ES-I3 (cell line): ENCODE measurements around the gene OR6C76.
"Not testable (repeated sequence)": the region's sequence is repeated elsewhere in the genome, so short reads cannot be mapped to it uniquely, and the experiment has no call there.

Source experiments
- H3K36me3 ChIP-seq: 2 replicates; pipeline ENCODE4 v1.6.1; 2013; ENCODE audit warnings: mild to moderate bottlenecking, low read length, control low read depth, moderate library complexity; ENCODE audit not compliant: insufficient read depth
- H3K4me1 ChIP-seq: 2 replicates; pipeline ENCODE4 v1.6.1; 2013; ENCODE audit warnings: mild to moderate bottlenecking, control low read depth, low read length; ENCODE audit not compliant: insufficient read depth
- H3K9ac ChIP-seq: 2 replicates; pipeline ENCODE4 v1.6.1; 2013; ENCODE audit warnings: low read depth, mild to moderate bottlenecking, low read length, moderate library complexity
- H3K9me3 ChIP-seq: 2 replicates; pipeline ENCODE4 v1.6.1; 2013; ENCODE audit warnings: mild to moderate bottlenecking, low read length, moderate library complexity; ENCODE audit not compliant: control insufficient read depth, insufficient read depth

OR6C76 gene

DNA sequence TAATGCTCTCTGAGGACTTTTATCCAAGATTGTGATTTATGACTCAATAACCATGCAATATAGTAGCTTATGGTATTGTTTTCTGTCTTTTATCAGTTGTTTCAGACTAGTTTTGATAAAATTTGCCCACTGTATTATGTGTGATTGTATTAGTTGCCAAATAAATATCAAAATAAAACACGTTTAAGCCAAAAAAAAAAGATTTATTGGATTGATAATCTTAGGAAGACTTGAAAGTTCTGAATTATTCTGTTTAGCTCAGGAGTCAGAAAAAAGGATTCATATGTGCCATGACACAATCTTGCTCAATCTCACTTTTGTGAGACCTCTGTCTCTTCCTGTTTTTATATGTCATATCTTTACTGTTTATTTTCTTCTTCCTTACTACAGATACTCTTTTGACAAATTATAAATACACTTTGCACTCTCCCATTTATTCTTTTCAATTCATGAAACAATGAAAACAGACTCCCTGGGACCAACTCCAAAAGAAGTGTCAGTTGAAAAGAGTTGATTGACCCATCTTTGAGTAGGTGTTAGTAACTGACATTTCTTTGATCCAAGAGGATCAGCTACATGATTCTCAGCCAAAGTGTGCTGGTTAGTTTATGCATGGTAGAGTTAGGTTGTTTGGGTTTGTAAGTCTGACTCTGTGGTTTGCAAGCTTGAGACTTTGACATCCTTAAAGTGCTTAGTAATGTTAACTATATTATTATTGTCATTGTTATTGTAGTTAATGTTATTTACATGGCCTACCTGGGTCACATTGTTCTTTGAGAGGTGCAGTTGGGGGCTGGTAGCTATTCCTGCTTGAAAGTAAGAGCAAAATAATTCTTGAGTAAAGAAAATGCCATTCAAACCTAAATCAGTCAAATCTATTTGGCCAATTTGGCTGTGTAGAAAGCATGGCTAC, 2.5 kb downstream of the OR6C76 start:
- no peaks in the 10 kb centered on the region; the same call in 1 of the 2 replicates for H3K4me1 ChIP-seq
- H3K36me3 ChIP-seq, result no peaks in the 10 kb centered on the region
- no peak overlapping the region for H3K9ac ChIP-seq
- no peaks in the 10 kb centered on the region for H3K9me3 ChIP-seq

DNA sequence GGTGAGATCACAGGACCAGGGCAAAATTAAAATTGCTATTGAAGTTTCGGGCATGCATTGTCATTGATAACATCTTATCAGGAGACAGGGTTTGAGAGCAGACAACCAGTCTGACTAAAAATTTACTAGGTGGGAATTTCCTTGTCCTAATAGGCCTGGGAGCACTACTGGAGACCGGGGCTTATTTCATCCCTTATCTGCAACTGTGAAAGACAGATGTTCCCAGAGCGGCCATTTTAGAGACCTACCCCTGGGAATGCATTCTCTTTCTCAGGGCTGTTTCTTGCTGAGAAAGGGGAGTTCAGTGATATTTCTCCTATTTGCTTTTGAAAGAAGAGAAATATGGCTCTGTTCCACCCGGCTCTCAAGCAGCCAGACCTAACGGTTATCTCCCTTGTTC, 15.2 kb downstream of the OR6C76 start:
- H3K9me3 ChIP-seq, H3K4me1 ChIP-seq, H3K36me3 ChIP-seq, H3K9ac ChIP-seq: not testable (repeated sequence)

DNA sequence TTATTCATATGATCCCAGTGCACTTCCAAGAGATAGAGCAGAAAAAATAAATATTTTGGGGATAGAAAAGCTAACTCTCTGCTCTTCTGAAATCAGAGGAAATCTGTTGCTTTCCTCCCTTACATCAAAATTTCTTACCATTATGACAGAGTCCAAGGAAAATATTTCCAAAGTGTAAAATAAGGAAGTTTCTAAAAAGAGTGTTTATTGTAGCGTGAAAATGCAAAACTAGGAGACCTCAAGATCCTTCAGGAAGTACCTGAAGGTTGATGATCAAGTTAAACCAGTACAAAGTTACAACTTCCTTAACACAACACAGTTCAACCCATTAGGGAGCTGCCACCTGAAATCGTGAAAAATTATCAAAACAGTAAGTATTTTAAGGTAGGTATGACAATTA, 17.7 kb downstream of the OR6C76 start, which contains the start of gene OR6C2:
Gene OR6C2 (plus strand): TSS at position 301 of the 400 bp plus-strand sequence. CDS start 8,138 bp downstream, outside the sequence.
- no peak within 1 kb of the TSS for H3K9ac ChIP-seq
- H3K9me3 ChIP-seq, result peaks cover 6% of the 10 kb centered on the region
- H3K4me1 ChIP-seq, result no peaks in the 10 kb centered on the region
- H3K36me3 ChIP-seq, result no peaks in the 10 kb centered on the region

DNA sequence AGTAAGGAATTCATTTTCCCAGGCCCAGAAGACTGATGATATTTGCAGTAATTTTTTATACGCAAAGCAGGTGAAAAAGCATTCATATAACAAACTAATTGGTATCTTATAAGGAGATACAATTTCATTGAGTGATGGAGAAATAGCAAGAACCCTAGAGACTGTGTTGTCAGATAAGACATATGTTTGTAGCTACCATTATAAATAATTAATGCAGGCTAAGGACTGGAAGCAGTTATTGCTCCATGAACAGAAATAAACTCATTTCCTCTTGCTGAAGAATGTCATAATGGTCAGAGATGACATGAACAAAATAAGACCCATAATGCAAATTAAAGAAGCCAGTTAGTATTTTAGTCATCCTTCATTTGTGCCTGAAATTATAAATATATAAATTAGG, 19.3 kb downstream of the OR6C76 start:
- Histone ChIP-seq H3K9ac (no peak overlapping the region), H3K4me1 (no peaks in the 10 kb centered on the region), H3K36me3 (no peaks in the 10 kb centered on the region), H3K9me3 (peaks cover 6% of the 10 kb centered on the region)

DNA sequence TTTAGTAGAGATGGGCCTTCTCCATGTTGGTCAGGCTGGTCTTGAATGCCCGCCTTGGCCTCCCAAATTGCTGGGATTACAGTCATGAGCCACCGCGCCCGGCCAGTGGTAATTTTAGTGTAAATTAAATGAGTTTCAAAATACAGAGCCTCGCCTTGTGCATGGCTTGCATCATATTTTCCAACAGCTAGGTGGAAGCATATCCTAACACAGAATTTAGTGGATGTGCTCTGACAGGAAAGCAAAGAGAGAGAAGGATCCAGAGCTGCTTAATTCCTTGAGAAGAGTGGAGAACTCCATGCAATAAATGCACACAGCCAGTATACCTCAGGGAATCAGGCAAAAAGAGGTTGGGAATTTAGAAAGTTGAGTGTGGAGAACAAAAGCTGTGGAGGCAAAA, 20.3 kb downstream of the OR6C76 start:
- Histone ChIP-seq H3K9me3 (peaks cover 6% of the 10 kb centered on the region; the same call in 1 of the 2 replicates), H3K4me1 (no peaks in the 10 kb centered on the region), H3K9ac (no peak overlapping the region), H3K36me3 (no peaks in the 10 kb centered on the region)

DNA sequence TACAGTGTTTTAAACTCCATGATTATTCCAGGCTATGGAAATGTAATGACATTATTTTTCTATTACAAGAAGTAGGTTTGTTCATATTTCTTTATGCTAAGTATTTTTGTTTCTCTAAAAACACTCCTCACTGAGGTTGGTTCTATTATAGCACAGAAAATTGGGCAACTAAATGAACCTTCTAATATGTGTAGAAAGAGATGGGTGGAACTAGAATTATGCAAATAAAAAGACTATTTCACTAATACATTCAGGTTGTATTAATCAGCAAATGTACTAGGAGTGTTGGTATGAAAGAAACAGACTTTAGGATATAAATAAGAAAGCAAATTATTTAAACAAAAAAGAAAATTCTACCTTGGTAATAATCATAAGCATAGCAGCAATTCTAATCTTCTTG, 22.8 kb downstream of the OR6C76 start:
- no peaks in the 10 kb centered on the region for H3K36me3 ChIP-seq
- no peak overlapping the region for H3K9ac ChIP-seq
- no peaks in the 10 kb centered on the region for H3K4me1 ChIP-seq
- no peaks in the 10 kb centered on the region for H3K9me3 ChIP-seq

DNA sequence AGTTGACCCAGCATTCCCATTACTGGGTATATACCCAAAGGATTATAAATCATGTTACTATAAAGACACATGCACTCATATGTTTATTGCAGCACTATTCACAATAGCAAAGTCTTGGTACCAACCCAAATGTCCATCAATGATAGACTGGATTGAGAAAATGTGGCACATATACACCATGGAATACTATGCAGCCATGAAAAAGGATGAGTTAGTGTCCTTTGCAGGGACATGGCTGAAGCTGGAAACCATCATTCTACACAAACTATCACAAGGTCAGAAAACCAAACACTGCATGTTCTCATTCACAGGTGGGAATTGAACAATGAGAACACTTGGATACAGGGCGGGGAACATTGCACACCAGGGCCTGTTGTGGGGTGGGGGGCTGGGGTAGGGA, 38.9 kb downstream of the OR6C76 start:
- H3K36me3 ChIP-seq, H3K9me3 ChIP-seq, H3K9ac ChIP-seq, H3K4me1 ChIP-seq: not testable (repeated sequence)

DNA sequence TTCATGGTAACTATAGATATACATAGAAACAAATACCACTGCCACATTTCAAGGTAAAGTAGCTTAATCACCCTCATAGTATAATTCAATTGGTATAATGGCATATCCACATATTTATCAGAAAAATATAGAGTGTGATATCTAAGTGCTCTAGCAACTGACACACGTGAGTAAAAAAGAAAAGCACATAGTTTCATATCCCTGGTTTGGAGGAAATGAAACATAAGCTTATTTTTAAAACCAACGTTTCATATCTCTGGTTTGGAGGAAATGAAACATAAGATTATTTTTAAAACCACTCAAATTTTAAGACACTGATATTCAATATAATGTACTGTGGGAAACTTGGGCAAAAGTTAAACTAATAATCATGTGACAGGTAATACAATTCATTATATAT, 41.8 kb downstream of the OR6C76 start:
- H3K4me1 ChIP-seq, result peaks cover 16% of the 10 kb centered on the region; the same call in 1 of the 2 replicates
- H3K9me3 ChIP-seq, result no peaks in the 10 kb centered on the region
- no peaks in the 10 kb centered on the region for H3K36me3 ChIP-seq
- H3K9ac ChIP-seq, result no peak overlapping the region

DNA sequence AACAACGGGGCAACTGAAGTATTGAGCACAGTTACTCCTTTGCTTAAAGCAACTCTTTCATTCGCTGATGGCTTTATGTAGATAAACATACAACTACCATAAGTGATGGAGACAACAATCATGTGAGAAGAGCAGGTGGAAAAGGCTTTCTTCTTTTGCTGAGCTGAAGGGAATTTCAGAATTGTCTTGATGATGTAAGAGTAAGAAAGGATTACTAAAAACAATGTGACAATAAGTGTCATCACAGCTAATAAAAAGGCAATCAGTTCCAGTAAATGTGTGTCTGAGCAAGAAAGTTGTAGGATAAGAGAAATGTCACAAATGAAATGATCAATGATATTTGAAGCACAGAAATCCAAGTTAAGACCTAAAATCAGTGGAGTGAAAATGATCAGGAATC, 43.2 kb downstream of the OR6C76 start:
- no peaks in the 10 kb centered on the region for H3K36me3 ChIP-seq
- H3K9me3 ChIP-seq, result no peaks in the 10 kb centered on the region
- no peak overlapping the region for H3K9ac ChIP-seq
- H3K4me1 ChIP-seq, result peaks cover 16% of the 10 kb centered on the region; the same call in 1 of the 2 replicates

DNA sequence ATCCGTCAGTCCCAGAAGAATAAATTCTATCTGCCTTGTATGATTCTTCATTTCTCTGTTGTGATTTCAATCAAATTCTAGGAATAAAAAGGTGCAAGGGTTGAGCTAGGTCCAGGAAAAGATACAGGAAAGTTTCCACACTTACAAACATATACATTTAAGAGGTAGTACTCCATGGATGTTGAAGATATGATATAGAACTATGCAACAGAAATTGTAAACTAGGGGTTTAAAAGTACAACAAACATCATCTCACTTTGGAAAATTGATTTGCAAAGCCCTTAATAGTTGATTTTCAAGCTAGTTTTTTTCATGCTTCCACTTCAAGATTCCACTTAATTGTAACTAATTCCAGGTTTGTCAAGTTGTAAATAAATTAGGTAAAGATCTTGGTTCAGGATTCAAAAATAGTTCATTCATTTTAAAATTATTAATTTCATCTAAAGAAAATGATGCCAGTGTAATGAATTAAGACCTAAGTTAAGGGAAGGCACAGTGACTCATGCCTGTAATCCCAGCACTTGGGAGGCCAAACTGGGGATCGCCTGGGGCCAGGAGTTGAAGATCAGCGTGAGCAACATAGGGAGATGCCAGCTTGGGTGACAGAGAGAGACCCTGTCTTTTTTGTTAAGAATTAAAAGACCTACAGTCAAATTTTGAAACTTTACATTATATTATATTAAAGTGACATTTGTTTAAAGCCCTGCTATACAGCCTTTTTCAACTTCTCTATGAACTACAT, 44.2 kb downstream of the OR6C76 start, which contains the start of gene OR6C70:
Gene OR6C70 (minus strand): TSS at position 51 of the 742 bp plus-strand sequence. CDS start 0 bp downstream, at position 51.
- H3K9ac ChIP-seq, result no peak within 1 kb of the TSS
- no peaks in the 10 kb centered on the region for H3K36me3 ChIP-seq
- peaks cover 16% of the 10 kb centered on the region; the same call in 1 of the 2 replicates for H3K4me1 ChIP-seq
- H3K9me3 ChIP-seq, result no peaks in the 10 kb centered on the region

DNA sequence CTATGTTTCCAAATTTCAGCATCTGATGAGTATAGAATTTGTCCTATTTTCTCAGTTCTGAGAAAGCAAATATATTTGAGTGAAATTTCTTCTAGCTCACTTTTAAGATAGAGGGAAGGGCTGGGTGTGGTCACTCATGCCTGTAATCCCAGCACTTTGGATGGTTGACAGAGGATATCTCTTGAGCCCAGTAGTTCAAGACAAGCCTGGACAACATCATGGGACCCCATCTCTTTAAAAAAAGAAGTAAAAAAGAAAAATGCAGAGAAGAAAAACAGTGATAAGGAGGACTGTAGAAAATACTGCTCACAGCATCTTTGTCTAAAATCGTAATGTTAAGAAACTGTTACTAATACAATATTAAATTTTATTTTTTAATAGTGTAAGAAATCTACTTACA, 46.2 kb downstream of the OR6C76 start:
- Histone ChIP-seq H3K36me3 (no peaks in the 10 kb centered on the region), H3K9ac (no peak overlapping the region), H3K9me3 (no peaks in the 10 kb centered on the region), H3K4me1 (peaks cover 16% of the 10 kb centered on the region; the same call in 1 of the 2 replicates)
